HepG2 (cell line): ENCODE results near the gene EXOC3. TPM values are rescaled to one million over a fixed set of nuclear protein-coding genes. Genes with fewer than 3 reads are reported as not detected.

Experiments
- ATAC-seq: fragments of 200-7000 bp; cut with Tn5 transposase; 3 replicates; pipeline ENCODE4 v1.9.1; 2020; ENCODE audit warnings: mild to moderate bottlenecking, moderate library complexity
- BruUV-seq: library from RNA; stranded (reverse); fragments of 400-500 nt; replicated peaks from 2 replicates; lab custom pipeline; 2021; lab: Mats Ljungman, UMichigan
- CTCF ChIA-PET: fragments of 300-600 bp; formaldehyde crosslinking; extraction: SDS; loops from one replicate; lab custom pipeline; 2021; ENCODE audit warnings: low total read pairs, inconsistent platforms, low intra/inter-chr PET ratio; lab: Yijun Ruan, JAX
- POLR2A ChIA-PET: fragments of 350-600 bp; sonication (Branson Sonifier 250); formaldehyde crosslinking; loops from one replicate; lab custom pipeline; 2020; ENCODE audit warnings: antibody characterized with exemption, inconsistent platforms; lab: Yijun Ruan, JAX
- DNase-seq: peaks from one replicate; pipeline ENCODE4 v3.0.0-alpha.2; 2015; ENCODE audit warnings: low spot score
- FAIRE-seq: peaks from 3 replicates; lab custom pipeline; 2011; peaks lifted over from hg19 to GRCh38; lab: Jason Lieb, UNC
- H2AFZ ChIP-seq: one replicate; pipeline ENCODE4 v1.6.1; 2011; ENCODE audit warnings: low read length, inconsistent platforms
- H3K27ac ChIP-seq: fragments of 300-600 bp; 3 replicates; pipeline ENCODE4 v1.8.0; 2011; ENCODE audit warnings: mixed run types, mild to moderate bottlenecking, mixed read lengths, low read length, inconsistent platforms; ENCODE audit not compliant: insufficient read depth; ENCODE audit errors: extremely low read length
- H3K27me3 ChIP-seq, 2 experiments: fragments of 200-600 bp in 1 of 2; 2 replicates in 1 of 2; 3 replicates in 1 of 2; pipeline versions ENCODE4 v1.6.0 to v1.8.0; 2011; ENCODE audit warnings: low read length in 2 of 2, mild to moderate bottlenecking in 2 of 2, moderate library complexity in 2 of 2, inconsistent platforms in 1 of 2; ENCODE audit not compliant: insufficient read depth in 2 of 2, control insufficient read depth in 1 of 2
- H3K36me3 ChIP-seq, 2 experiments: fragments of 200-600 bp in 1 of 2; replicated peaks in 1 of 2; 2 replicates in 1 of 2; 3 replicates in 1 of 2; pipeline versions ENCODE4 v1.5.1 to v1.8.0; 2011; ENCODE audit warnings: low read length in 2 of 2, inconsistent platforms in 1 of 2; ENCODE audit not compliant: insufficient read depth in 2 of 2, control insufficient read depth in 1 of 2
- H3K4me1 ChIP-seq: 2 replicates; pipeline ENCODE4 v1.5.1; 2012; ENCODE audit warnings: low read length, inconsistent platforms; ENCODE audit not compliant: insufficient read depth
- H3K4me2 ChIP-seq: 2 replicates; pipeline ENCODE4 v1.6.0; 2011; ENCODE audit warnings: low read depth, low read length, inconsistent platforms
- H3K4me3 ChIP-seq, 3 experiments: fragments of 200-600 bp in 1 of 3; sonication (generic), shearing (Covaris generic) in 1 of 3; replicated peaks in 1 of 3; 2 replicates each; pipeline ENCODE4 v1.5.1; 2011 to 2016; ENCODE audit warnings: low read length in 3 of 3, inconsistent platforms in 2 of 3, low read depth in 2 of 3, mild to moderate bottlenecking in 2 of 3, control low read depth in 1 of 3, mixed read lengths in 1 of 3; ENCODE audit not compliant: insufficient read depth in 1 of 3
- H3K79me2 ChIP-seq: one replicate; pipeline ENCODE4 v1.6.1; 2011; ENCODE audit warnings: low read length, inconsistent platforms; ENCODE audit not compliant: insufficient read depth
- H3K9ac ChIP-seq: 2 replicates; pipeline ENCODE4 v1.6.0; 2011; ENCODE audit warnings: mild to moderate bottlenecking, low read depth, low read length, inconsistent platforms; ENCODE audit not compliant: insufficient read depth
- H3K9me3 ChIP-seq: 2 replicates; pipeline ENCODE4 v1.5.1; 2012; ENCODE audit warnings: mild to moderate bottlenecking, low read length
- H4K20me1 ChIP-seq: 2 replicates; pipeline ENCODE4 v1.6.0; 2011; ENCODE audit warnings: inconsistent platforms, mild to moderate bottlenecking, low read length, moderate library complexity; ENCODE audit not compliant: insufficient read depth
- BCLAF1 ChIP-seq: fragments of 450-650 bp; IDR thresholded peaks from 2 replicates; pipeline ENCODE4 v1.6.1; 2017; ENCODE audit warnings: mild to moderate bottlenecking
- HDAC2 ChIP-seq: sonication (generic); formaldehyde crosslinking; IDR thresholded peaks from 2 replicates; pipeline ENCODE4 v1.4.0; 2020; ENCODE audit warnings: missing genetic modification reagents
- SIN3A ChIP-seq: IDR thresholded peaks from 2 replicates; pipeline ENCODE4 v1.6.1; 2011; ENCODE audit warnings: low read depth, mild to moderate bottlenecking, control low read depth, low read length, borderline replicate concordance
- ZBTB3 ChIP-seq: sonication (generic); formaldehyde crosslinking; IDR thresholded peaks from 2 replicates; pipeline ENCODE4 v1.4.0; 2020; ENCODE audit warnings: low read depth, mild to moderate bottlenecking, moderate library complexity, missing genetic modification reagents, borderline replicate concordance
- ZMYM4 ChIP-seq: sonication (generic); formaldehyde crosslinking; IDR thresholded peaks from 2 replicates; pipeline ENCODE4 v1.8.1; 2023; ENCODE audit warnings: mild to moderate bottlenecking, missing genetic modification reagents
- ZNF160 ChIP-seq: sonication (generic); formaldehyde crosslinking; IDR thresholded peaks from 2 replicates; pipeline ENCODE4 v1.8.0; 2022; ENCODE audit warnings: mild to moderate bottlenecking, inconsistent platforms, missing genetic modification reagents
- ZNF660 ChIP-seq: sonication (generic); formaldehyde crosslinking; IDR thresholded peaks from 2 replicates; pipeline ENCODE4 v1.5.1; 2020; ENCODE audit warnings: mild to moderate bottlenecking, low read depth, missing genetic modification reagents, borderline replicate concordance
- ZNF670 ChIP-seq: sonication (generic); formaldehyde crosslinking; IDR thresholded peaks from 2 replicates; pipeline ENCODE4 v1.8.0; 2022; ENCODE audit warnings: mild to moderate bottlenecking, missing genetic modification reagents, borderline replicate concordance
- ZNF724P ChIP-seq: sonication (generic); formaldehyde crosslinking; IDR thresholded peaks from 2 replicates; pipeline ENCODE4 v1.8.0; 2022; ENCODE audit warnings: missing genetic modification reagents, borderline replicate concordance
- ZNF749 ChIP-seq: sonication (generic); formaldehyde crosslinking; IDR thresholded peaks from 2 replicates; pipeline ENCODE4 v1.8.0; 2022; ENCODE audit warnings: mild to moderate bottlenecking, missing genetic modification reagents, moderate library complexity, borderline replicate concordance
- WGBS: methylation state at CpG from one replicate; pipeline ENCODE4 v1.1.6; 2017; ENCODE audit warnings: low lambda C conversion rate; 5-methylcytosine and 5-hydroxymethylcytosine counted together
- in situ Hi-C: cut with HindIII; loops from 2 replicates; pipeline ENCODE4 v1.10.0; 2017; ENCODE audit warnings: low pct_unique_long_range_greater_than_20kb; ENCODE audit not compliant: extremely low pct_ligation_motif_present
- intact Hi-C: fragments of 100-400 bp; cut with micrococcal nuclease; formaldehyde crosslinking; loops from one replicate; pipeline ENCODE4 v1.10.0; 2022; ENCODE audit not compliant: unreplicated experiment
- polyA plus RNA-seq, 8 experiments: library from polyadenylated mRNA; depleted of rRNA in 3 of 8; stranded (reverse) in 7 of 8; unstranded in 1 of 8; fragments of >200 nt; fragmentation: Illumina TruSeq in 4 of 8; extraction: Trizol in 4 of 8; gene quantifications; 2 replicates each; pipeline versions ENCODE4 v1.2.1 to v1.2.3, GENCODE V29; 2011 to 2016; ENCODE audit warnings: low read depth in 4 of 8, missing spikeins in 1 of 8, mixed read lengths in 1 of 8; ENCODE audit not compliant: insufficient read depth in 1 of 8
- total RNA-seq, 5 experiments: library from RNA; depleted of rRNA; stranded (reverse); fragments of >200 nt; fragmentation: Illumina TruSeq; extraction: Trizol; gene quantifications; 2 replicates each; pipeline ENCODE4 v1.2.3, GENCODE V29; 2016; ENCODE audit warnings: low read depth in 1 of 5
- TF ChIP-seq, protein P1 (sequence below), 2 experiments: sonication (generic) in 1 of 2; formaldehyde crosslinking in 1 of 2; IDR thresholded peaks; 2 replicates each; pipeline versions ENCODE4 v1.5.1 to v1.6.1; 2011 to 2020; ENCODE audit warnings: borderline replicate concordance in 1 of 2, low read depth in 1 of 2, low read length in 1 of 2, mild to moderate bottlenecking in 1 of 2, missing genetic modification reagents in 1 of 2, moderate library complexity in 1 of 2

The EXOC3 gene
- total and polyA plus RNA-seq, 2 of the 13 experiments (the other 11 are each of a cell fraction or from before 2014, with no cell fraction given): 9.2 to 20.5 TPM

DNA sequence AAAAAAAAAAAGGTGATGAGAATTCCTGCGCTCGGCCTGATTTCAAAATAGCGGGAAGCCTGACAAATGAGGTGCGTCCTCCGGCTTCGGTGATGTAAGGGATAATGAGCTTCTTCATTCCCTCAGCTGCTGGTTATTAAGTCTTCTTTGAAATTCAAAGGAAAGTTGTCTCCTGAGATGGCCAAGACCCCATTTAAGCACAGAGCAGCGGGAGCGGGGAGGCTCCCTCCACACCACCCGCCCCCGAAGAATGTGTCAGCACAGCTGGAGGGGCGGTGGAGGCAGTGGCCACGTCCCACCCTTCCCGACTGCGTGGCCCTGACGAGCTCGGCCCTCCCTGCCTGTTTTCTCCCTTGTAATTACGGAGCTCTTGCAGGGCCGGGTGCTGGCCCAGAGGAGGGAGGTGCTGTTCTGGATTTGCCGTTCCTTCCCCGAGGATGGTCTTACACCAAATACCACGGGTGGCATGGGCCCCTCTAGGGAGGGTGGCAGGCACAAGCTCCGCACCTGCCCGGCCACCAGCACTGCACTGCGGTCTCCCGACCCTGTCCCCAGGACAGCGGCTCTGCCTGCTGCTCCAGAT lies 50.2 kb downstream of the EXOC3 start:
- no peak overlapping the region for H2AFZ ChIP-seq
- peaks cover 20 to 84% of the 10 kb centered on the region in 2 experiments for H3K27me3 ChIP-seq
- ATAC-seq (no peak), FAIRE-seq (no peak), DNase-seq (no peak)
- intact Hi-C loops: no loop called here
- in situ Hi-C loops: no loop called here
- H4K20me1 ChIP-seq: no peaks in the 10 kb centered on the region
- H3K4me2 ChIP-seq: no peak overlapping the region
- peaks cover 11% of the 10 kb centered on the region for H3K4me1 ChIP-seq
- H3K9ac ChIP-seq: no peak overlapping the region
- no peak overlapping the region for H3K27ac ChIP-seq
- TF ChIP-seq ZBTB3 (CRISPR knock-in tag) (no peak), ZNF670 (CRISPR knock-in tag) (no peak)
- TF ChIP-seq, all 625 proteins: peak for 0
- Histone ChIP-seq H3K9me3 (no peaks in the 10 kb centered on the region), H3K4me3 (no peak overlapping the region), H3K36me3 (no peaks in the 10 kb centered on the region), H3K79me2 (no peaks in the 10 kb centered on the region)
- BruUV-seq: no TSS peak
- WGBS: 35% methylated on average over 7 of the region's 26 CpGs
- ChIA-PET CTCF (no interaction called here), POLR2A (no interaction called here)

DNA sequence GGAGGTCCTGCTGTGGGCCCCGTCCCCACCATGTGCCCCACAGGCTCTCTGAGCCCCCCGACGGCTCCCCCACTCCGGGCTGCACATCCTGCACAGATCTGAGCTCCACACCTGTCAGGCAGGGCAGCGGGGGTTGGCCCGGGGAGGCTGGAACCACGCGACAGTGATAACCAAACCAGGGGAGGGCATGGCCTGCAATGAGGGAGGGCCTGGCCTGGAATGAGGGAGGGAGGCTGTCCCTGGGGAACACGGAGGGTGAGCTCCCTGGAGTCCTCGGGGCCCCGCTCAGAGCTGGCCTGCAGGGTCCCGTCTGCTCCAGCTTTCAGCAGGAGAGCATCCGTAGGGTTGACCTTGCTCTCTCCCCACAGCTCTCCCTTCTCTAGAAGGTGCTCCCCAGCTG lies 50.8 kb downstream of the EXOC3 start:
- in situ Hi-C loops: no loop called here
- intact Hi-C loops: no loop called here
- WGBS: 7% methylated on average over 3 of the region's 13 CpGs
- BruUV-seq: no TSS peak
- H3K9me3 ChIP-seq: no peaks in the 10 kb centered on the region
- H3K4me3 ChIP-seq: no peak overlapping the region
- no peaks in the 10 kb centered on the region for H3K36me3 ChIP-seq
- 0 out of 2 replicates have a peak, but pooled peaks cover under 1% of the 10 kb centered on the region for H4K20me1 ChIP-seq
- peaks cover 23 to 82% of the 10 kb centered on the region in 2 experiments for H3K27me3 ChIP-seq
- CTCF ChIA-PET: no interaction called here
- H3K4me1 ChIP-seq: peaks cover 10% of the 10 kb centered on the region
- no peak overlapping the region for H3K9ac ChIP-seq
- H2AFZ ChIP-seq: no peak overlapping the region
- no peaks in the 10 kb centered on the region for H3K79me2 ChIP-seq
- no peak overlapping the region for H3K4me2 ChIP-seq
- POLR2A ChIA-PET: no interaction called here
- DNase-seq: no peak
- ATAC-seq: peak; percentile 4; the same call in 2 of the 3 replicates
- no peak for FAIRE-seq
- H3K27ac ChIP-seq: no peak overlapping the region
- TF ChIP-seq BCLAF1: no peak
- no peak for TF ChIP-seq ZNF660 (CRISPR knock-in tag)
- no peak for TF ChIP-seq SIN3A
- TF ChIP-seq ZNF749 (CRISPR knock-in tag): no peak
- no peak for TF ChIP-seq ZNF160
- TF ChIP-seq ZNF724P (CRISPR knock-in tag): no peak
- TF ChIP-seq, protein P1, sequence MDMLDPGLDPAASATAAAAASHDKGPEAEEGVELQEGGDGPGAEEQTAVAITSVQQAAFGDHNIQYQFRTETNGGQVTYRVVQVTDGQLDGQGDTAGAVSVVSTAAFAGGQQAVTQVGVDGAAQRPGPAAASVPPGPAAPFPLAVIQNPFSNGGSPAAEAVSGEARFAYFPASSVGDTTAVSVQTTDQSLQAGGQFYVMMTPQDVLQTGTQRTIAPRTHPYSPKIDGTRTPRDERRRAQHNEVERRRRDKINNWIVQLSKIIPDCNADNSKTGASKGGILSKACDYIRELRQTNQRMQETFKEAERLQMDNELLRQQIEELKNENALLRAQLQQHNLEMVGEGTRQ (IDR thresholded peaks at IDR 0.05; ENCODE audit: low read depth, low read length): no peak
- TF ChIP-seq, protein P1 (CRISPR knock-in tag; IDR thresholded peaks at IDR 0.05; ENCODE audit: borderline replicate concordance): no peak
- TF ChIP-seq HDAC2 (CRISPR knock-in tag): no peak
- no peak for TF ChIP-seq ZMYM4 (CRISPR knock-in tag)
